Spleen (tissue), 3 donors: Measurements from ENCODE around the gene MRPL36.

Experiments
- POLR2A ChIP-seq, 3 donors: fragments of 450-650 bp; IDR thresholded peaks; one replicate each; pipeline ENCODE4 v1.5.1; 2017; ENCODE audit warnings: antibody characterized with exemption in 3 of 3, mild to moderate bottlenecking in 1 of 3
- POLR2AphosphoS5 ChIP-seq, 3 donors: sonication (generic); formaldehyde crosslinking; IDR thresholded peaks; one replicate each; pipeline ENCODE4 v1.5.1; 2017; ENCODE audit warnings: antibody characterized with exemption in 3 of 3

DNA sequence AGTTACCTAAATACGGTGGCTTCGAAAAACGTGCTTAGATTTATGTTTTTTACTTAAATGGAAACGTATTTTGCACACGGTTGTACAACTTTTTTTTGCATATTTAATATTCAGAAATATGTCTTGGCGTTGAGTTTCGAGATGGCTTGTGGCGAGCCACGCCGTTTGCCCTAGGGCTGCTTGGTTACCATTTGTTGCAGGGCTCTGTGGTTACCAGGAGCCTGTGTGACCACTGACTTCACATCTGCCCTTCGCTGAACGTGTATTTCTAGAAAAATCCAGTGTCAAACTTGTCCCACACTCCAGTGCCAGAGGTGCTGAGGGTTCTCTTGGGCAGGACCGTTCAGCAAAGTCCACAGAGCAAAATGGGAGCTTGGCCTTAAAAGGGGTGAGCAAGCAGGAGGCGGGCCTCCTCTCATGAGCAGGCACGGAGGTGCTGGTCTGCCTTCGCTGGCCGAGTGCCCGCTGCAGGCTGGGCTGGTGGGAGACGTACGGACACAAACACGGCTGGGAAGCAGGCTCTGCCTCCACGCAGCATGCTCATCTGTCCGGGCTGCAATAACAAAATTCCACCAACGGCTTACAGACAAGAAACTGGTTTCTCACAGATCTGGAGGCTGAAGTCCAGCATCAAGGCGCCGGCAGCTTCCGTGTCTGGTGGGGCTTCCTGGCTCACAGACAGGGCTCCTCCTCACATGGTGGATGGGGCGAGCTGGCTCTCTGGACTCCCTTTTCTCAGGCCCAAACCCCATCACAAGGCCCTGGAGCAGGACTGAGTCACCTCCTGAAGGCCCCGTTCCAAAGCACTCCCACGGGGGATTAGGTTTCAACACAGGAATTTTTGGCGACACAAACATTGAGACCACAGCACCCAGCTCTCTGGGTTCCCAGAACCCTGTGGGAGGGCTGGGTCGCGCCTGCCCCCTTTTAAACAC, 5.4 kb downstream of the MRPL36 start:
- TF ChIP-seq POLR2AphosphoS5 (IDR thresholded peaks at IDR 0.05) (no peak), POLR2A (IDR thresholded peaks at IDR 0.05) (no peak)
